Measurements from ENCODE around the gene ABCA7.

GRCh38 chr19:1049106-1049505, 9.2 kb downstream of the ABCA7 start:
- TF ChIP-seq CTCF (IDR thresholded peaks at IDR 0.05): no peak
- no peak for TF ChIP-seq POLR2A (IDR thresholded peaks at IDR 0.05)
